Measurements from ENCODE around the gene TRA2B.

Gene TRA2B

DNA sequence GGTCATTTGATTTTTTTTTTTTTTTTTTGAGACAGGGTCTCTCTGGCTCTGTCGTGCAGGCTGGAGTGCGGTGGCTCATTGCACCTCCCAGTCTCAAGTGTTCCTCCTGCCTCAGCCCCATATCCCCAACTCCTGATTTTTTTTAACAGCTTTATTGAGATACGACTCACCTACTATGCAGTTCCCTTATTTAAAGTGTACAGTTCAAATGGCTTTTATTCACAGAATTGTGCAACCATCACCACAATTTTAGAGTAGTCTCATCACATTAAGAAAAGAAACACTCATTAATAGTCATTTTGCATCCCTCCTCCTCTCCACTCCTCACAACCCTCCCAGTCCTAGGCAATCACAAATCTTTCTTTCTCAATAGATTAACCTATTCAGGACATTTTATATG lies 1.9 kb upstream of the TRA2B start:
- H3K79me2 ChIP-seq = peaks cover 30% of the 10 kb centered on the region
- no peaks in the 10 kb centered on the region for H3K27me3 ChIP-seq (ENCODE audit: control insufficient read depth, insufficient read depth, low read length)
- no peaks in the 10 kb centered on the region for H3K9me3 ChIP-seq (ENCODE audit: control insufficient read depth, low read length)
- H3K4me2 ChIP-seq (ENCODE audit: low read length) = no peak overlapping the region
- H3K4me3 ChIP-seq (ENCODE audit: low read depth, low read length) = no peak overlapping the region
- H3K36me3 ChIP-seq (ENCODE audit: control insufficient read depth, insufficient read depth, low read length) = no peaks in the 10 kb centered on the region
- H3K4me1 ChIP-seq = peaks cover 10% of the 10 kb centered on the region
- H3K27ac ChIP-seq = no peak overlapping the region
- H3K9ac ChIP-seq = no peak overlapping the region
- TF ChIP-seq, protein P1, sequence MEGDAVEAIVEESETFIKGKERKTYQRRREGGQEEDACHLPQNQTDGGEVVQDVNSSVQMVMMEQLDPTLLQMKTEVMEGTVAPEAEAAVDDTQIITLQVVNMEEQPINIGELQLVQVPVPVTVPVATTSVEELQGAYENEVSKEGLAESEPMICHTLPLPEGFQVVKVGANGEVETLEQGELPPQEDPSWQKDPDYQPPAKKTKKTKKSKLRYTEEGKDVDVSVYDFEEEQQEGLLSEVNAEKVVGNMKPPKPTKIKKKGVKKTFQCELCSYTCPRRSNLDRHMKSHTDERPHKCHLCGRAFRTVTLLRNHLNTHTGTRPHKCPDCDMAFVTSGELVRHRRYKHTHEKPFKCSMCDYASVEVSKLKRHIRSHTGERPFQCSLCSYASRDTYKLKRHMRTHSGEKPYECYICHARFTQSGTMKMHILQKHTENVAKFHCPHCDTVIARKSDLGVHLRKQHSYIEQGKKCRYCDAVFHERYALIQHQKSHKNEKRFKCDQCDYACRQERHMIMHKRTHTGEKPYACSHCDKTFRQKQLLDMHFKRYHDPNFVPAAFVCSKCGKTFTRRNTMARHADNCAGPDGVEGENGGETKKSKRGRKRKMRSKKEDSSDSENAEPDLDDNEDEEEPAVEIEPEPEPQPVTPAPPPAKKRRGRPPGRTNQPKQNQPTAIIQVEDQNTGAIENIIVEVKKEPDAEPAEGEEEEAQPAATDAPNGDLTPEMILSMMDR (IDR thresholded peaks at IDR 0.05) = no peak
- no peak overlapping the region for H2AFZ ChIP-seq

DNA sequence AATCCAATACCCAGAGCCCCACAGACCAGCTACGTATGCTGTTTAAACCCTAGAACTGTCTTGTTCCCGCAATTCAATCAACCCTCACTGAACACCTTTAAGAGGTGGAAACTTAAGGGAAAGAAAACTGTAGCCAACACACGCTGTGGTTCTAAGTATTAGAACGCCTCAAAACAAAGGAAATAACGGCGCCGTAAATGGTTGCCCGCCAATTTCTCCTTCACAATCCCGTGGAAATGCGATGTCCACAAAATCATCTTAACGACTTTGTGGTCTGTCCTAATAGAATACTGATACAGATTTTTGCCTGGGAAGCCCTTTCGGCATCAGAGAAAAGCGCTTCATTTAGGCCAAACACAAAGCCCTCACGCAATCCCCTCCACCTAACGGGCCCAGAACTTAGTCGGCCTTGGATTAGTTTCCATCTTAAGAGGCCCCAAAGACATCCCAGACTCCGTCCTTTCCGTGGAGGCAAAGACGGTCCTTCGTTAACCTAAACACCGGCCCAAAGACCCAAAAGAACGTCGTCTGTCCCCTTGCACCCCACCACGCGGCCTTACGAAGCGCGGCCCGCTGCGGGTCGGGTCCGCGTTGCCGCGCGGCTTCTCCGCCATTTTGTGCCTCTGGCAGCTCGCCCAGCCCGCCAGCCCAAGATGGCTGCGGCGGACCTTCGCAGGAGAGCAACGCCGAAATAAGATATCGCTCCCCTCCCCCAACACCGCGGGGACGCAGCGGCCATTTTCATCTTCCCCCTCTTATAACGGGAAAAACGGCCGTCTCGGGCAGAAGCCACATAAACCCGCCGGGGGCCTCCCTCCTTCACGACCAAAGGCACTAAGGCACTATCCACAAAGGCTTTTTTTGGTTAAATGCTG lies 763 bp downstream of the TRA2B start:
- Histone ChIP-seq H3K4me3 (ENCODE audit: low read depth, low read length) (peak overlapping the region; percentile 86), H2AFZ (peak overlapping the region; percentile 87), H3K4me2 (ENCODE audit: low read length) (peak overlapping the region; percentile 97), H3K36me3 (ENCODE audit: control insufficient read depth, insufficient read depth, low read length) (no peaks in the 10 kb centered on the region), H3K27ac (peak overlapping the region; percentile 97), H3K4me1 (peaks cover 8% of the 10 kb centered on the region), H3K79me2 (peaks cover 42% of the 10 kb centered on the region), H3K27me3 (ENCODE audit: control insufficient read depth, insufficient read depth, low read length) (no peaks in the 10 kb centered on the region), H3K9ac (peak overlapping the region; percentile 96), H3K9me3 (ENCODE audit: control insufficient read depth, low read length) (no peaks in the 10 kb centered on the region)
- TF ChIP-seq, protein P1 (IDR thresholded peaks at IDR 0.05) = no peak

DNA sequence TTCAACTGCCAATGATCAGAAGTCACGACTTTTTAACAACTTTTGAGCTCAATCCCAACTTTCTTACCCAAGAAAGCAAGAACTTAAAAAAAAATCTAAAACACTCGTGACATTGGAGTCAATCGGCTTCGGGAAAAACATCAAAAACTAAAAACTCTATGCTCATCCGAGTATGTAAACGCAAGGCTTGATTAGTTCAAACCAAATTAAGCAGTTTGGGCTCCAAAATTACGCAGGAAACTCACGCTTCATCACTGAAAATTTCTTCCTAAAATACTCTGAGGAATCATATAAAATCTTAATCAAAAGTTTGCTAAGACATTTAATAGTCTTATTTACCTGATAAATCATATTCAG lies 1.6 kb downstream of the TRA2B start:
- TF ChIP-seq, protein P1 (IDR thresholded peaks at IDR 0.05) = no peak
- H3K36me3 ChIP-seq (ENCODE audit: control insufficient read depth, insufficient read depth, low read length) = no peaks in the 10 kb centered on the region
- H3K27me3 ChIP-seq (ENCODE audit: control insufficient read depth, insufficient read depth, low read length) = no peaks in the 10 kb centered on the region
- H3K4me3 ChIP-seq (ENCODE audit: low read depth, low read length) = peak overlapping the region; percentile 86
- peaks cover 12% of the 10 kb centered on the region for H3K4me1 ChIP-seq
- H3K9me3 ChIP-seq (ENCODE audit: control insufficient read depth, low read length) = no peaks in the 10 kb centered on the region
- H3K9ac ChIP-seq = no peak overlapping the region
- H3K79me2 ChIP-seq = peaks cover 45% of the 10 kb centered on the region
- H2AFZ ChIP-seq = no peak overlapping the region
- H3K27ac ChIP-seq = peak overlapping the region; percentile 97
- peak overlapping the region; percentile 97 for H3K4me2 ChIP-seq (ENCODE audit: low read length)

DNA sequence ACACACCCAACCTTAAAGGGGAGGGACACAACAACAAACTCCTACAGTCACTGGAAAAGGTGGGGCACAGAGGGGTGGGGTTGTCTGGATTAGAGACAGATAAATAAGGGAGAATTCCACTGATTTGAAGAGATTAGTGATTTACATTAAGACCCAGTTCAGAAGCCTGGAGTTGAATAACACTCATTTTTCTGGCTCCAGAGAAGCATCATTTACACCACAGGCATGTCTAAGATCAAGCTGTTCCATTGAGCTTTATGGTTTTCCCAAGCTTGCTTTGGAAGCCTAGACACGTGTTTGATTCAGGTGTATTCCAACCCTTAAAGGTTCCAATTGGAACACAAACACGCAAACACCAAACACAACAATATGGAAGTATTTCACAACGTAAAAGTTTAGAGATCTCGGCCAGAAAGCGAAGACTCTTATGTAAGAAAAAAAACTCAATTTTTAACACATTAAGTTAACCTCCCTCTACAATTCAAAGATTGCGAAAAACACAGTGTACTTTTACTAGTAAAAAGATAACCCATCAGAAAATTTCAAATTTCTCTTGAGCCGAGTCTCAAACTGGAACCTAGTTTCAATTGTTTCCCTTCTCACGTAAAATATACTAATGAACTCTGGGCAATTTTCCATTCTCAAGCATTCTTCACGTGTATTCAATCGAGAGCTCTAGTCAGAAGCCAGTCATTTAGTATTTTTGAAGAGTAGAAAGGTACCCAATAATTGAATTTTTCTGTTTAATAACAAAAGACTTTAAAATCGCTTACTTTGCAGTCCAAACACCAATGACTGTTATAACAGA lies 2.1 kb downstream of the TRA2B start:
- H3K4me3 ChIP-seq (ENCODE audit: low read depth, low read length) = peak overlapping the region; percentile 86
- no peak overlapping the region for H2AFZ ChIP-seq
- H3K4me2 ChIP-seq (ENCODE audit: low read length) = peak overlapping the region; percentile 97
- H3K36me3 ChIP-seq (ENCODE audit: control insufficient read depth, insufficient read depth, low read length) = no peaks in the 10 kb centered on the region
- H3K9ac ChIP-seq = no peak overlapping the region
- peaks cover 51% of the 10 kb centered on the region for H3K79me2 ChIP-seq
- H3K27ac ChIP-seq = peak overlapping the region; percentile 9
- H3K9me3 ChIP-seq (ENCODE audit: control insufficient read depth, low read length) = no peaks in the 10 kb centered on the region
- no peaks in the 10 kb centered on the region for H3K27me3 ChIP-seq (ENCODE audit: control insufficient read depth, insufficient read depth, low read length)
- peaks cover 18% of the 10 kb centered on the region for H3K4me1 ChIP-seq
- TF ChIP-seq, protein P1 (IDR thresholded peaks at IDR 0.05) = no peak
